GM12878 (cell line): ENCODE data around the gene UBE2Q2. TPM values are rescaled to one million over a fixed set of nuclear protein-coding genes. Genes with fewer than 3 reads are reported as not detected.

Experiments used
- CBFB ChIP-seq: IDR thresholded peaks from 2 replicates; pipeline ENCODE4 v1.6.1; 2016; ENCODE audit warnings: antibody characterized with exemption, low read depth
- CHD4 ChIP-seq: fragments of 200-600 bp; sonication (generic); IDR thresholded peaks from 2 replicates; pipeline ENCODE4 v1.6.1; 2016; ENCODE audit warnings: mild to moderate bottlenecking
- CREB1 ChIP-seq: IDR thresholded peaks from 2 replicates; pipeline ENCODE4 v1.6.1; 2012; ENCODE audit warnings: low read depth, mild to moderate bottlenecking, inconsistent platforms
- ETV6 ChIP-seq, 2 experiments: fragments of 450-650 bp in 1 of 2; IDR thresholded peaks in 1 of 2; conservative IDR thresholded peaks in 1 of 2; 2 replicates each; pipeline ENCODE4 v1.6.1; 2014; ENCODE audit warnings: antibody characterized with exemption in 1 of 2, borderline replicate concordance in 1 of 2, low read depth in 1 of 2, mild to moderate bottlenecking in 1 of 2, moderate library complexity in 1 of 2
- JUNB ChIP-seq: IDR thresholded peaks from 2 replicates; pipeline ENCODE4 v1.6.1; 2016; ENCODE audit warnings: antibody characterized with exemption, mild to moderate bottlenecking
- KDM1A ChIP-seq: fragments of 200-600 bp; sonication (generic); IDR thresholded peaks from 2 replicates; pipeline ENCODE4 v1.6.1; 2016; ENCODE audit warnings: borderline replicate concordance
- MYB ChIP-seq: fragments of 150-350 bp; IDR thresholded peaks from 2 replicates; pipeline ENCODE4 v1.6.1; 2014; ENCODE audit warnings: mild to moderate bottlenecking, low read depth, low read length, borderline replicate concordance
- NFIC ChIP-seq: IDR thresholded peaks from 2 replicates; pipeline ENCODE4 v1.6.1; 2012; ENCODE audit warnings: low read depth, mild to moderate bottlenecking, inconsistent platforms, low read length, moderate library complexity
- NFXL1 ChIP-seq: fragments of 450-650 bp; IDR thresholded peaks from 2 replicates; pipeline ENCODE4 v1.6.1; 2017; ENCODE audit warnings: antibody characterized with exemption, mild to moderate bottlenecking, borderline replicate concordance
- NFYB ChIP-seq: IDR thresholded peaks from 2 replicates; pipeline ENCODE4 v1.6.1; 2011; ENCODE audit warnings: low read depth, mild to moderate bottlenecking, low read length, improper control_type of control experiment, moderate library complexity; ENCODE audit not compliant: insufficient read depth
- NR2F1 ChIP-seq: fragments of 450-650 bp; conservative IDR thresholded peaks from 2 replicates; pipeline ENCODE4 v1.6.1; 2017; ENCODE audit warnings: mild to moderate bottlenecking
- POLR2A ChIP-seq: IDR thresholded peaks from 2 replicates; pipeline ENCODE4 v1.6.1; 2011; ENCODE audit warnings: low read depth, mild to moderate bottlenecking, low read length
- RAD51 ChIP-seq: fragments of 450-650 bp; IDR thresholded peaks from 2 replicates; pipeline ENCODE4 v1.6.1; 2016; ENCODE audit warnings: moderate library complexity, mild to moderate bottlenecking, inconsistent platforms
- RB1 ChIP-seq: fragments of 450-650 bp; formaldehyde crosslinking; IDR thresholded peaks from 2 replicates; pipeline ENCODE4 v1.6.1; 2017; ENCODE audit warnings: mild to moderate bottlenecking, borderline replicate concordance
- RCOR1 ChIP-seq: conservative IDR thresholded peaks from 2 replicates; pipeline ENCODE4 v1.6.1; 2012; ENCODE audit warnings: low read depth, low read length, improper control_type of control experiment
- ZSCAN29 ChIP-seq: fragments of 450-650 bp; IDR thresholded peaks from 2 replicates; pipeline ENCODE4 v1.6.1; 2017; ENCODE audit warnings: mild to moderate bottlenecking, moderate library complexity
- polyA plus RNA-seq, 11 experiments: library from polyadenylated mRNA; depleted of rRNA in 4 of 11; unstranded in 6 of 11; stranded (reverse) in 5 of 11; fragments of >200 nt; fragmentation: Nextera tagmentation in 4 of 11; fragmentation: Illumina TruSeq in 1 of 11; extraction: Ambion mirVana in 4 of 11; extraction: Trizol in 1 of 11; gene quantifications; 1 replicate in 1 of 11; 2 replicates in 10 of 11; pipeline versions ENCODE4 v1.2.1 to v1.2.3, GENCODE V29; 2011 to 2016; ENCODE audit warnings: inconsistent platforms in 2 of 11, missing spikeins in 2 of 11, low read depth in 1 of 11
- total RNA-seq, 4 experiments: library from RNA; depleted of rRNA in 3 of 4; stranded (reverse); fragments of >200 nt in 3 of 4; fragmentation: Illumina TruSeq in 1 of 4; extraction: Trizol in 1 of 4; gene quantifications; 2 replicates each; pipeline versions ENCODE4 v1.2.1 to v1.2.3, GENCODE V29; 2013 to 2021
- TF ChIP-seq, protein P1 (sequence below): fragments of 450-650 bp; IDR thresholded peaks from 2 replicates; pipeline ENCODE4 v1.6.1; 2017; ENCODE audit warnings: mild to moderate bottlenecking, moderate library complexity
- TF ChIP-seq, protein P2 (sequence below): fragments of 450-650 bp; IDR thresholded peaks from 2 replicates; pipeline ENCODE4 v1.6.1; 2016; ENCODE audit warnings: mild to moderate bottlenecking
- TF ChIP-seq, protein P3 (sequence below): fragments of 450-650 bp; IDR thresholded peaks from 2 replicates; pipeline ENCODE4 v1.6.1; 2017; ENCODE audit warnings: mild to moderate bottlenecking, moderate library complexity
- TF ChIP-seq, protein P4 (sequence below): fragments of 450-650 bp; IDR thresholded peaks from 2 replicates; pipeline ENCODE4 v1.6.1; 2018; ENCODE audit warnings: mild to moderate bottlenecking, low read depth, moderate library complexity; ENCODE audit not compliant: partially characterized antibody

UBE2Q2 gene
- total and polyA plus RNA-seq, 10 of the 15 experiments (the other 5 are each of a cell fraction or from before 2014, with no cell fraction given), result 11.1 to 31.9 (median 21.6) TPM

DNA sequence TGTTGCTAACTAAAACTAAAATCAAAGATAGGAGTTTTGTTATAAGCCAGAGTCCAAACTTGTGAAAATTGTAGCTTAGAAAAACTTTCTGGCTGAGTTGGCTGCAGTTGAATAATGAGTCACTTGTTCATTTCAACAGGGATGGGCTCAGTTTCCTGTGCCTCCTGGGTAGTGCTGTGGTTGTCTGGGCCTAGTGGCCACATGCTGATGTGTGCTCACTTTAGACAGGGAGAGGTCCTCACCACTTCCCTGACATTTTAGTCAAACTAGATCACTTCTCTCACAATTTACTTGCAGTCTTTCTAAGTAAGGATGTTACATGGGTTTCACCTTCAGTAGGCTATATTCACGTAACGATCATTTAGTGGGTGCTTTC, 6.3 kb upstream of the UBE2Q2 start (continued):
- TF ChIP-seq, protein P1, sequence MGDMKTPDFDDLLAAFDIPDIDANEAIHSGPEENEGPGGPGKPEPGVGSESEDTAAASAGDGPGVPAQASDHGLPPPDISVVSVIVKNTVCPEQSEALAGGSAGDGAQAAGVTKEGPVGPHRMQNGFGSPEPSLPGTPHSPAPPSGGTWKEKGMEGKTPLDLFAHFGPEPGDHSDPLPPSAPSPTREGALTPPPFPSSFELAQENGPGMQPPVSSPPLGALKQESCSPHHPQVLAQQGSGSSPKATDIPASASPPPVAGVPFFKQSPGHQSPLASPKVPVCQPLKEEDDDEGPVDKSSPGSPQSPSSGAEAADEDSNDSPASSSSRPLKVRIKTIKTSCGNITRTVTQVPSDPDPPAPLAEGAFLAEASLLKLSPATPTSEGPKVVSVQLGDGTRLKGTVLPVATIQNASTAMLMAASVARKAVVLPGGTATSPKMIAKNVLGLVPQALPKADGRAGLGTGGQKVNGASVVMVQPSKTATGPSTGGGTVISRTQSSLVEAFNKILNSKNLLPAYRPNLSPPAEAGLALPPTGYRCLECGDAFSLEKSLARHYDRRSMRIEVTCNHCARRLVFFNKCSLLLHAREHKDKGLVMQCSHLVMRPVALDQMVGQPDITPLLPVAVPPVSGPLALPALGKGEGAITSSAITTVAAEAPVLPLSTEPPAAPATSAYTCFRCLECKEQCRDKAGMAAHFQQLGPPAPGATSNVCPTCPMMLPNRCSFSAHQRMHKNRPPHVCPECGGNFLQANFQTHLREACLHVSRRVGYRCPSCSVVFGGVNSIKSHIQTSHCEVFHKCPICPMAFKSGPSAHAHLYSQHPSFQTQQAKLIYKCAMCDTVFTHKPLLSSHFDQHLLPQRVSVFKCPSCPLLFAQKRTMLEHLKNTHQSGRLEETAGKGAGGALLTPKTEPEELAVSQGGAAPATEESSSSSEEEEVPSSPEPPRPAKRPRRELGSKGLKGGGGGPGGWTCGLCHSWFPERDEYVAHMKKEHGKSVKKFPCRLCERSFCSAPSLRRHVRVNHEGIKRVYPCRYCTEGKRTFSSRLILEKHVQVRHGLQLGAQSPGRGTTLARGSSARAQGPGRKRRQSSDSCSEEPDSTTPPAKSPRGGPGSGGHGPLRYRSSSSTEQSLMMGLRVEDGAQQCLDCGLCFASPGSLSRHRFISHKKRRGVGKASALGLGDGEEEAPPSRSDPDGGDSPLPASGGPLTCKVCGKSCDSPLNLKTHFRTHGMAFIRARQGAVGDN, result no peak
- TF ChIP-seq RCOR1 (no peak), JUNB (peak; percentile 27; the same call in 1 of the 2 replicates), NFYB (no peak), POLR2A (no peak), CHD4 (no peak), NFIC (peak; percentile 64), CBFB (no peak), NFXL1 (no peak), MYB (no peak), ZSCAN29 (no peak), RB1 (no peak), KDM1A (no peak), CREB1 (peak; percentile 29; the same call in 1 of the 2 replicates), ETV6 (conservative IDR thresholded peaks at IDR 0.05 in 1 of 2, IDR thresholded peaks at IDR 0.05 in 1 of 2; ENCODE audit: borderline replicate concordance in 1 of 2, low read depth in 1 of 2) (0 out of 4 replicates have a peak, but pooled peaks of 1 of the 2 experiments have one; percentile 13), RAD51 (no peak), NR2F1 (no peak)
- TF ChIP-seq, protein P2, sequence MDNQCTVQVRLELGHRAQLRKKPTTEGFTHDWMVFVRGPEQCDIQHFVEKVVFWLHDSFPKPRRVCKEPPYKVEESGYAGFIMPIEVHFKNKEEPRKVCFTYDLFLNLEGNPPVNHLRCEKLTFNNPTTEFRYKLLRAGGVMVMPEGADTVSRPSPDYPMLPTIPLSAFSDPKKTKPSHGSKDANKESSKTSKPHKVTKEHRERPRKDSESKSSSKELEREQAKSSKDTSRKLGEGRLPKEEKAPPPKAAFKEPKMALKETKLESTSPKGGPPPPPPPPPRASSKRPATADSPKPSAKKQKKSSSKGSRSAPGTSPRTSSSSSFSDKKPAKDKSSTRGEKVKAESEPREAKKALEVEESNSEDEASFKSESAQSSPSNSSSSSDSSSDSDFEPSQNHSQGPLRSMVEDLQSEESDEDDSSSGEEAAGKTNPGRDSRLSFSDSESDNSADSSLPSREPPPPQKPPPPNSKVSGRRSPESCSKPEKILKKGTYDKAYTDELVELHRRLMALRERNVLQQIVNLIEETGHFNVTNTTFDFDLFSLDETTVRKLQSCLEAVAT, result no peak
- TF ChIP-seq, protein P3, sequence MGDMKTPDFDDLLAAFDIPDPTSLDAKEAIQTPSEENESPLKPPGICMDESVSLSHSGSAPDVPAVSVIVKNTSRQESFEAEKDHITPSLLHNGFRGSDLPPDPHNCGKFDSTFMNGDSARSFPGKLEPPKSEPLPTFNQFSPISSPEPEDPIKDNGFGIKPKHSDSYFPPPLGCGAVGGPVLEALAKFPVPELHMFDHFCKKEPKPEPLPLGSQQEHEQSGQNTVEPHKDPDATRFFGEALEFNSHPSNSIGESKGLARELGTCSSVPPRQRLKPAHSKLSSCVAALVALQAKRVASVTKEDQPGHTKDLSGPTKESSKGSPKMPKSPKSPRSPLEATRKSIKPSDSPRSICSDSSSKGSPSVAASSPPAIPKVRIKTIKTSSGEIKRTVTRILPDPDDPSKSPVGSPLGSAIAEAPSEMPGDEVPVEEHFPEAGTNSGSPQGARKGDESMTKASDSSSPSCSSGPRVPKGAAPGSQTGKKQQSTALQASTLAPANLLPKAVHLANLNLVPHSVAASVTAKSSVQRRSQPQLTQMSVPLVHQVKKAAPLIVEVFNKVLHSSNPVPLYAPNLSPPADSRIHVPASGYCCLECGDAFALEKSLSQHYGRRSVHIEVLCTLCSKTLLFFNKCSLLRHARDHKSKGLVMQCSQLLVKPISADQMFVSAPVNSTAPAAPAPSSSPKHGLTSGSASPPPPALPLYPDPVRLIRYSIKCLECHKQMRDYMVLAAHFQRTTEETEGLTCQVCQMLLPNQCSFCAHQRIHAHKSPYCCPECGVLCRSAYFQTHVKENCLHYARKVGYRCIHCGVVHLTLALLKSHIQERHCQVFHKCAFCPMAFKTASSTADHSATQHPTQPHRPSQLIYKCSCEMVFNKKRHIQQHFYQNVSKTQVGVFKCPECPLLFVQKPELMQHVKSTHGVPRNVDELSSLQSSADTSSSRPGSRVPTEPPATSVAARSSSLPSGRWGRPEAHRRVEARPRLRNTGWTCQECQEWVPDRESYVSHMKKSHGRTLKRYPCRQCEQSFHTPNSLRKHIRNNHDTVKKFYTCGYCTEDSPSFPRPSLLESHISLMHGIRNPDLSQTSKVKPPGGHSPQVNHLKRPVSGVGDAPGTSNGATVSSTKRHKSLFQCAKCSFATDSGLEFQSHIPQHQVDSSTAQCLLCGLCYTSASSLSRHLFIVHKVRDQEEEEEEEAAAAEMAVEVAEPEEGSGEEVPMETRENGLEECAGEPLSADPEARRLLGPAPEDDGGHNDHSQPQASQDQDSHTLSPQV, result no peak
- TF ChIP-seq, protein P4, sequence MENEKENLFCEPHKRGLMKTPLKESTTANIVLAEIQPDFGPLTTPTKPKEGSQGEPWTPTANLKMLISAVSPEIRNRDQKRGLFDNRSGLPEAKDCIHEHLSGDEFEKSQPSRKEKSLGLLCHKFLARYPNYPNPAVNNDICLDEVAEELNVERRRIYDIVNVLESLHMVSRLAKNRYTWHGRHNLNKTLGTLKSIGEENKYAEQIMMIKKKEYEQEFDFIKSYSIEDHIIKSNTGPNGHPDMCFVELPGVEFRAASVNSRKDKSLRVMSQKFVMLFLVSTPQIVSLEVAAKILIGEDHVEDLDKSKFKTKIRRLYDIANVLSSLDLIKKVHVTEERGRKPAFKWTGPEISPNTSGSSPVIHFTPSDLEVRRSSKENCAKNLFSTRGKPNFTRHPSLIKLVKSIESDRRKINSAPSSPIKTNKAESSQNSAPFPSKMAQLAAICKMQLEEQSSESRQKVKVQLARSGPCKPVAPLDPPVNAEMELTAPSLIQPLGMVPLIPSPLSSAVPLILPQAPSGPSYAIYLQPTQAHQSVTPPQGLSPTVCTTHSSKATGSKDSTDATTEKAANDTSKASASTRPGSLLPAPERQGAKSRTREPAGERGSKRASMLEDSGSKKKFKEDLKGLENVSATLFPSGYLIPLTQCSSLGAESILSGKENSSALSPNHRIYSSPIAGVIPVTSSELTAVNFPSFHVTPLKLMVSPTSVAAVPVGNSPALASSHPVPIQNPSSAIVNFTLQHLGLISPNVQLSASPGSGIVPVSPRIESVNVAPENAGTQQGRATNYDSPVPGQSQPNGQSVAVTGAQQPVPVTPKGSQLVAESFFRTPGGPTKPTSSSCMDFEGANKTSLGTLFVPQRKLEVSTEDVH, result no peak
